Sigmoid colon (tissue), 4 donors: ENCODE measurements around the gene DENND2A.

Experiments
- CTCF ChIP-seq, 4 experiments: fragments of 450-650 bp in 3 of 4; fragments of 200-600 bp in 1 of 4; IDR thresholded peaks; one replicate each; pipeline ENCODE4 v1.5.1; 2016 to 2019; ENCODE audit warnings: antibody characterized with exemption in 4 of 4, mild to moderate bottlenecking in 3 of 4, moderate library complexity in 2 of 4
- EP300 ChIP-seq, 4 donors: sonication (generic); formaldehyde crosslinking; IDR thresholded peaks; one replicate each; pipeline ENCODE4 v1.6.1; 2017; ENCODE audit warnings: antibody characterized with exemption in 4 of 4
- POLR2A ChIP-seq, 2 donors: fragments of 450-650 bp; IDR thresholded peaks; one replicate each; pipeline ENCODE4 v1.6.1; 2016; ENCODE audit warnings: antibody characterized with exemption in 2 of 2, mild to moderate bottlenecking in 2 of 2, moderate library complexity in 2 of 2
- POLR2AphosphoS5 ChIP-seq, 4 donors: sonication (generic); formaldehyde crosslinking; IDR thresholded peaks; one replicate each; pipeline ENCODE4 v1.6.1; 2017; ENCODE audit warnings: antibody characterized with exemption in 4 of 4

- TF ChIP-seq CTCF (IDR thresholded peaks at IDR 0.05) (no peak), POLR2A (IDR thresholded peaks at IDR 0.05) (no peak), POLR2AphosphoS5 (IDR thresholded peaks at IDR 0.05) (no peak), EP300 (IDR thresholded peaks at IDR 0.05) (no peak)
Measured at GRCh38 chr7:140624392-140625191, 16.0 kb downstream of the DENND2A start.
